Measurements from ENCODE around the gene POGZ. TPM values are rescaled to one million over a fixed set of nuclear protein-coding genes. Genes with fewer than 3 reads are reported as not detected.

The POGZ gene
- total and polyA plus RNA-seq, 2 of the 13 experiments (the other 11 are each of a cell fraction or from before 2014, with no cell fraction given): 15.3 to 45.6 TPM

DNA sequence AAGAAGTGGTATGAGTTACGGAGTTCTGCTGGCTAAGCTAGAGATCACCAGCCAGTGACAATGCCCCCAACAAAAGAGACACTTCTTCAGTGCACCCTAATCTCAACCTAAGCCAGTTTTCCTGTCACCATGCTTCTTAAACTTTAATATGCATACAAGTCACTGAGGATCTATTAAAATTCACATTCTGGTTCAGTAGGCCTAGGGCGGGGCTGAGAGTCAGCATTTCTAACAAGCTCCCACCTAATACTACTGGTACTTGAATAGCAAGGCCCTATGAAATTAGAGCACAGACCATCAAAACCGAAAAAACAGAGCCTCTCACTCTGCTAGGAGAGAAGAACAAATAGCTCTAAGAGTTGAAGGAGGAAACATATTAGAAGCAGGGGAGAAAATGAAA lies 52.0 kb downstream of the POGZ start (continued):
- TF ChIP-seq ZFP62 (CRISPR knock-in tag; IDR thresholded peaks at IDR 0.05) (no peak), NR2F6 (IDR thresholded peaks at IDR 0.05) (no peak), NR2F6 (CRISPR knock-in tag; IDR thresholded peaks at IDR 0.05) (no peak), ZNF251 (CRISPR knock-in tag; IDR thresholded peaks at IDR 0.05) (no peak), NFKB2 (CRISPR knock-in tag; IDR thresholded peaks at IDR 0.05; ENCODE audit: borderline replicate concordance) (no peak), ZBTB3 (CRISPR knock-in tag; IDR thresholded peaks at IDR 0.05; ENCODE audit: borderline replicate concordance, low read depth) (no peak)
- TF ChIP-seq, protein P1, sequence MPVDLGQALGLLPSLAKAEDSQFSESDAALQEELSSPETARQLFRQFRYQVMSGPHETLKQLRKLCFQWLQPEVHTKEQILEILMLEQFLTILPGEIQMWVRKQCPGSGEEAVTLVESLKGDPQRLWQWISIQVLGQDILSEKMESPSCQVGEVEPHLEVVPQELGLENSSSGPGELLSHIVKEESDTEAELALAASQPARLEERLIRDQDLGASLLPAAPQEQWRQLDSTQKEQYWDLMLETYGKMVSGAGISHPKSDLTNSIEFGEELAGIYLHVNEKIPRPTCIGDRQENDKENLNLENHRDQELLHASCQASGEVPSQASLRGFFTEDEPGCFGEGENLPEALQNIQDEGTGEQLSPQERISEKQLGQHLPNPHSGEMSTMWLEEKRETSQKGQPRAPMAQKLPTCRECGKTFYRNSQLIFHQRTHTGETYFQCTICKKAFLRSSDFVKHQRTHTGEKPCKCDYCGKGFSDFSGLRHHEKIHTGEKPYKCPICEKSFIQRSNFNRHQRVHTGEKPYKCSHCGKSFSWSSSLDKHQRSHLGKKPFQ (CRISPR knock-in tag; IDR thresholded peaks at IDR 0.05; ENCODE audit: insufficient replicate concordance): no peak
- TF ChIP-seq, protein P2, sequence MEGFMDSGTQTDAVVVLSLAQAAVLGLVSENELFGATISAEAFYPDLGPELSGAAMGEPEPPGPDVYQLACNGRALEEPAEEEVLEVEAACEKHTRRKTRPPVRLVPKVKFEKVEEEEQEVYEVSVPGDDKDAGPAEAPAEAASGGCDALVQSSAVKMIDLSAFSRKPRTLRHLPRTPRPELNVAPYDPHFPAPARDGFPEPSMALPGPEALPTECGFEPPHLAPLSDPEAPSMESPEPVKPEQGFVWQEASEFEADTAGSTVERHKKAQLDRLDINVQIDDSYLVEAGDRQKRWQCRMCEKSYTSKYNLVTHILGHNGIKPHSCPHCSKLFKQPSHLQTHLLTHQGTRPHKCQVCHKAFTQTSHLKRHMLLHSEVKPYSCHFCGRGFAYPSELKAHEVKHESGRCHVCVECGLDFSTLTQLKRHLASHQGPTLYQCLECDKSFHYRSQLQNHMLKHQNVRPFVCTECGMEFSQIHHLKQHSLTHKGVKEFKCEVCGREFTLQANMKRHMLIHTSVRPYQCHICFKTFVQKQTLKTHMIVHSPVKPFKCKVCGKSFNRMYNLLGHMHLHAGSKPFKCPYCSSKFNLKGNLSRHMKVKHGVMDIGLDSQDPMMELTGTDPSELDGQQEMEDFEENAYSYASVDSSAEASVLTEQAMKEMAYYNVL (CRISPR knock-in tag; IDR thresholded peaks at IDR 0.05; ENCODE audit: borderline replicate concordance): no peak
- TF ChIP-seq, protein P3, sequence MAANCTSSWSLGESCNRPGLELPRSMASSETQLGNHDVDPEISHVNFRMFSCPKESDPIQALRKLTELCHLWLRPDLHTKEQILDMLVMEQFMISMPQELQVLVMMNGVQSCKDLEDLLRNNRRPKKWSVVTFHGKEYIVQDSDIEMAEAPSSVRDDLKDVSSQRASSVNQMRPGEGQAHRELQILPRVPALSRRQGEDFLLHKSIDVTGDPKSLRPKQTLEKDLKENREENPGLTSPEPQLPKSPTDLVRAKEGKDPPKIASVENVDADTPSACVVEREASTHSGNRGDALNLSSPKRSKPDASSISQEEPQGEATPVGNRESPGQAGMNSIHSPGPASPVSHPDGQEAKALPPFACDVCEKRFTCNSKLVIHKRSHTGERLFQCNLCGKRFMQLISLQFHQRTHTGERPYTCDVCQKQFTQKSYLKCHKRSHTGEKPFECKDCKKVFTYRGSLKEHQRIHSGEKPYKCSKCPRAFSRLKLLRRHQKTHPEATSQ (CRISPR knock-in tag; IDR thresholded peaks at IDR 0.05; ENCODE audit: borderline replicate concordance): no peak

Measured in HepG2 (cell line).